ENCODE measurements around the gene FOS.

DNA sequence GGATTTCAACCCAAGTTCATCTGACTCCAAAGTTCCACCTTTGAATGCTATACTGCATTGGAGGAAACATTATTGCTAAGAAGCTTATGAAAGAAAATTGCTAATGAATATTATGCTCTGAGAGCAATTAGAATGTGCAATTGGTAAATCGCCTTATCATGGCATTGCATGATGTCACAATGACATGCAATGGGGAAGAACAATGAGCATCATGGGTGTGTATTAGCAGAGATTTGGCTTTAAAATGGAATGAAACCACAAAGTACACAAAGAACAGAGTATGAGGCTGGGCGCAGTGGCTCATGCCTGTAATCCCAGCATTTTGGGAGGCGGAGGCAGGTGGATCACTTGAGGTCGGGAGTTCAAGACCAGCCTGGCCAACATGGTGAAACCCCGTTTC lies 34.7 kb downstream of the FOS start:
- TF ChIP-seq CTCF (conservative IDR thresholded peaks at IDR 0.05 in 1 of 2, IDR thresholded peaks at IDR 0.05 in 1 of 2; ENCODE audit: extremely low read depth in 1 of 2, insufficient read depth in 1 of 2, low read depth in 1 of 2, low read length in 2 of 2) (no peak), EZH2 (IDR thresholded peaks at IDR 0.05; ENCODE audit: borderline replicate concordance, low read length) (no peak)

All from mammary epithelial cell (primary cell).